HK-2 (cell line): ENCODE data around the gene SLC11A1.

ENCODE experiments used
- DNase-seq: peaks from one replicate; pipeline ENCODE4 v3.0.0-alpha.2; 2018; ENCODE audit not compliant: unreplicated experiment

SLC11A1 gene

DNA sequence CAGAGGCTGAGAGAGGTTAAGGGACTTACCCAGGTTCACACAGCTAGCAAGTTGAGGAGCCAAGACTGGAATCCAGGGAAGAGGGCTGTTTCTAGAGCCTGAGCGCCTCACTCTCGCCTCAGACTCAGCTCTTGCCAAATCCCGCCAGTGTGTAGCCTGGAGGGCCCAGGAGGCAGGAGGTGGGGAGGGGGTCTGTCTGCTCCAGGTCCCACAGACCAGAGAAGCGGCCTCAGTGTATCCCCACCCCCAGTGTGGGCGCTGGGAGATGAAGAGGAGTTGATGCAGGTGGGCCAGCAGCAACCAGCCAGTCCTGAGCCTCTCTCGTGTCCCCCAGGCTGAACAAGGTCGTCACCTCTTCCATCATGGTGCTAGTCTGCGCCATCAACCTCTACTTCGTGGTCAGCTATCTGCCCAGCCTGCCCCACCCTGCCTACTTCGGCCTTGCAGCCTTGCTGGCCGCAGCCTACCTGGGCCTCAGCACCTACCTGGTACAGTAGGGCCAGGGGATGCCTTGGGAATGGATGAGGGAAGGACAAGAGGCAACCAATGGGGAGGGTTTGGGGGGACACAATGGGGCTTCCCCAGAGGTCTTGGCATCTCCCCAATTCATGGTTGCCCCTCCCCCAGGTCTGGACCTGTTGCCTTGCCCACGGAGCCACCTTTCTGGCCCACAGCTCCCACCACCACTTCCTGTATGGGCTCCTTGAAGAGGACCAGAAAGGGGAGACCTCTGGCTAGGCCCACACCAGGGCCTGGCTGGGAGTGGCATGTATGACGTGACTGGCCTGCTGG lies 12.4 kb downstream of the SLC11A1 start:
- DNase-seq: no peak

DNA sequence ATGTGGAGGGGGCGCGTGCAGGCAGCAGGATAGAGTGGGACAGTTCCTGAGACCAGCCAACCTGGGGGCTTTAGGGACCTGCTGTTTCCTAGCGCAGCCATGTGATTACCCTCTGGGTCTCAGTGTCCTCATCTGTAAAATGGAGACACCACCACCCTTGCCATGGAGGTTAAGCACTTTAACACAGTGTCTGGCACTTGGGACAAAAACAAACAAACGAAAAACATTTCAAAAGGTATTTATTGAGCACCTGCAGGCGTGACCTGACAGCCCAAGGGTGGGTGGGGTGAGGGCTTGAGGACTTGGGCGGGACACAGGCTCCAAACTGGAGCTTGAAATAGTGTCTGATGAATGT lies 13.0 kb downstream of the SLC11A1 start:
- no peak for DNase-seq

DNA sequence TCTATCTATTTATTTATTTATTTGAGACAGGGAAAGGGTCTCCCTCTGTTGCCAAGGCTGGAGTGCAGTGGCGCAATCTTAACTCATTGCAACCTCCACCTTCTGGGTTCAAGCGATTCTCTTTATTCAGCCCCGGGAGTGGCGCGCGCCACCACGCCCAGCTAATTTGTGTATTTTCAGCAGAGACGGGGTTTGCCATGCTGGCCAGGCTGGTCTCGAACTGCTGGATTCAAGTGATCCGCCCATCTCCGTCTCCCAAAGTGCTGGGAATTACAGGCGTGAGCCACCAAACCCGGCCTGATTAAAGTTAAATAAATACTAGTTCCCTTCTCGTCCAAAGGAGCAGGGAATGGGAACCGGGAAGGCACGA lies 13.4 kb downstream of the SLC11A1 start:
- DNase-seq: no peak

DNA sequence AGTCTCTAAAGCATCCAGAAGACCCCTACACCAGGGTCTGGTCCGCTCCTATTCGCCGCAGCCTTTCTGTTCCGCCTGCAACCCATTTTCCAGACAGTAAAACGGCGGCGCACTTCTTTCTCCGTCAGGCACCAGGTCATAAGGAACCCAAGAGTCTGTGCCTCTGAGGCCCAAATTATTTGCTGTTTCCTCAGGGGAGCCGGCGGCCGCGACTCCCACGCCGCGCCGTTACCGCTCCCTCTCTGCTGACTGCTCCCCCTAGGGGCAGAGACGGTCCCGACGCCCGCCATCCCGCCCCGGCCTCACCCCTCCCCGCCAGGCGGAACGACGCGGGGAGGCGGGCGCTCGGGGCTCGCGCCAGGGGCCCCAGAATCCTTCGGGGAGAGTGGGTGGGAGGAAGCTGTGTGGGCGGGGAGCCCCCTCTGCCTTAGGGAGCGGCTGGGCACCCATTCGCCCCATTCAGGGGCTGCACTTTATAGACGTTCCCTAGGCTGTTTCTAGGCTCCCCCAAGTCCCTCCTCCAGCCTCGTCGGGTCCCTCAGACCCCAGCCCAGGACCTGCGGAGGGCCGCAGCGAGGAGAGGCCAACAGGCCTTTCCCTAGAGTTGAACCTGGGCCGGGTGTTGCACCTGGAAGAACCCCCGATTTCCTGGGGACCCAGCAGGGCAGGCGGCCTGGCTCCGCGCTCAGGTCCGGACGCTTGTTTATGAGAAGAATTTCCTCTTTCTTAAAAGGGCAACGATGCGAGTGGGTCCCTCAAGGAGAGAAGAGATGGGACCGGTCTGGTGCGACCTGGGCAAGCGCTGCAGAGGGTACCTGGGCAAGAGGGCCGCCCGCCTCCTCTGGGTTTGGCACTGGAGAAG lies 14.0 kb downstream of the SLC11A1 start:
- peak; percentile 91 for DNase-seq

DNA sequence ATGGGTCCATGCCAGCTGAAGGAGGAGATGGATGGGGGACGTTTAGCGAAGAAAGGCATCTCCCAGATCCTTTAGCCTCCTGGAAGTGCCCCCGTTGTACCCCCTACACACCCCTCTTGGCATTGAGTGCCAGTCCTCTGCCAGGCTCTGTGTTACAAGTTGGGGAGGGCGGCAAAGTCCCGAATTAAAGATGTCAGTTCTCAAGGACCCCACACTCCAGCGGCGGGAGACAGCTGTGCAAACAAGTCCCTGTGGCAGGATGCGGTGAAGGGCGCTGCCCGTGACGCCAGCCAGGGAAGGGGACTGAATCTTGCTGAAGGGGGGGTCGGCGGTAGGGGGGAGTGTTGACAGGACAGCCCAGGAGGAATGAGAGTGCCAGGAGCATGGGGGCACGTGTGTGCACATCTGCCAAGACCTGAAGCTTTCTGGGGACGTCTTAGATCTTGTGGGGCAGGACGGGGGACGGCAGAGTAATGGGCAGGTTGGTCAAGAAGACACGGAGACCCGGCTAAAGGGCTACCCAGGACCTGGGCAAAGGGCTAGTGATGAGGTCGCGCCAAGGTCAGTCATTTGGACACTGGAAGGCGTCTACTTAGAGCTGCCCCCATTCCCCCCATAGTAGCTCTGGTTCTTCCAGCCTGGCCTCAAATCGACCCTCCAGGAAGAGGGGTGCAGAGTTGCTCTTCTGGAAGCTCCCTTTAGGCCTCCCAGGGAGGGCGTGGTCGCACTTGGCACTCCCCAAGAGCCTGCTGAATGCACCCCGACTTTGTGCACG lies 14.8 kb downstream of the SLC11A1 start:
- peak; percentile 76 for DNase-seq

DNA sequence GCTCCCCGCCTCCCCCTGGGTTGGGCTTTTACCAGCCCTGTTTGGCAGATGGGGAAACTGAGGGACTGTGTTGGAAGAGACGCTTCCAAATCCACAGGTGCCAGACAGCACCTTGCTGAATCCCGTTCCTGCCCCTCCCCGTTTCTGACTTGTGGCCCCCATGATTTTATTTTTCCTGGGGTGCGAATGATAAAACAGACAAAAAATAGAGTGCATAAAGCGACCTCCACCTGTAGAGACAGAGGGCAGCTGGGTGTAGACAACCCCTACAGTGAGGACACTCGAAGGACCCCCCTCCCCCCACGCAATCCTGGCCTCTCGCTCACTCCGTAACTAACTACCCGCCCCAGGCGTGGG lies 15.4 kb downstream of the SLC11A1 start:
- DNase-seq: no peak

DNA sequence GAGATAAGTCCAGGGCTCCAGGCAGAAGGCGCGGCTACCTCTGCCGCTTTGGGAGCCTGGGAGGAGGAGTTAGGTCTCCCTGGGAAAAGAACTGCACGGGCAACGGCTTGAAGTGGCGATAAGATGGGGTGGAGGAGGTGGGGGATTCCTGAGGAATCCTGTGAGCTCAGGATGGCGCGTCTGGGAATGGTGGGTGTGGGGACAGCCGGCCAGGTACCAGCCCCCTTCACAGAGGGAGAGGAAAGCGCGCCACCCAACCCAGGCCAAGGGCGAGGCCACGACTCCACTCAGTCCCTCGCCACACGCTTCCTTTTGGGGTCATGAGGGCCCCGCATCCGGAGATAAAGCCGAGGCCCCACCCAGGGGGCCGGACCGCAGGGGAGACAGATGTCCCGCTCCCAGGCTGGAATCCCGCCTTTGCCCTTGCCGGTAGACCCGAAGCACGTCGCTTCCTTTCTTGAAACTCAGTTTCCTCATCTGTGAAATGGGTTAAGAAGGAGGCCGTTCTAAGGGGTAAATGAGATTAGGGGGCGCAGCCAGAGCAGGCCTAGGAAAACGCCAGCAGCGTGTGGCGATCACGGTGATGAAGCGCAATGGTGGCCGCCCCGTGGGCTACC lies 15.9 kb downstream of the SLC11A1 start:
- peak; percentile 93 for DNase-seq

DNA sequence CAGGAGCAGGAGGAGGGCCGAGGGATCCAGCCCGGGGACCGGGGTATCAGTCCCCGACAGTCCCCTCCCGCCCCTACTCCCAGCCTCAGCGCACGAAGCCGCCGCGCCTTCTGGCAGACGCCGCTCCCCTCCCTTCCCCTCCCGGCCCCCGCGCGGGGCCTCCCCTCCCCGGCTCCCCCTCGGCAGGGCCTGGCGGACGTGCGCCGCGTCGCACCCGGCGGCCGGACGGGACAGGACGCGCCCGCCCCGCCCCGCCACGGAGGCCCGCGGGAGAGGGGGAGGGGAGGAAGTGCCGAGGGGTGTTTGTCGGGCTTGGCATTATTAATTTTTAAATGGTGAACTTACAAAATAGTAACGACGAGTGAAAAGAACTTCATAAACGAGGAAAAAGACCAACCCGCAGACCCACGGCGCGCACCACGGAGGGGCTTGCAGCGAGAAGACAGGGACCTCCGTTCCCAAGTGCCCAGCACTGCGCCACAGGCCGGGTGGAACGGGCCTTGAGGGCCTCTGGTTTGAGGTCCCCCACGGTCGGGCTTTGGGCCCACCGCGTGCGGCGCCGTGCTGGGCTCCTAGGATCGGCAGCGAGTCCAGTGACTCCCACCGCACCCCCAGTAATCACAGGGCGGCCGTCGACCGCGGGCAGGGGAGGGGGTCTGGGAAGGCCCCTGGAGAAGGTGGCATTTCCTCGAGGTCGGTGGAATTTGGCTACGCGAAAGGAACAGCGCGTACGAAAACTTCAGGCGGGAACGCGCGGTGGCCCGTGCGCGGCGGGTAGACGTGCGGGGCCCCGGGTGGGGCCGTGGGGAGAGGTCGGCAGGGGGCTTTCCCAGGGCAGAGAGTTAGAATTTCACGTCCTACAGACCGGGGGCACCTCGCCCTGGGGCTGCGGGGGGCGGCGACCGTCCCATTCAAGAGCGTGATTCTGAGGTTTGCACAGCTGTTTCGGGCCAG lies 16.6 kb downstream of the SLC11A1 start:
- peak; percentile 81 for DNase-seq

DNA sequence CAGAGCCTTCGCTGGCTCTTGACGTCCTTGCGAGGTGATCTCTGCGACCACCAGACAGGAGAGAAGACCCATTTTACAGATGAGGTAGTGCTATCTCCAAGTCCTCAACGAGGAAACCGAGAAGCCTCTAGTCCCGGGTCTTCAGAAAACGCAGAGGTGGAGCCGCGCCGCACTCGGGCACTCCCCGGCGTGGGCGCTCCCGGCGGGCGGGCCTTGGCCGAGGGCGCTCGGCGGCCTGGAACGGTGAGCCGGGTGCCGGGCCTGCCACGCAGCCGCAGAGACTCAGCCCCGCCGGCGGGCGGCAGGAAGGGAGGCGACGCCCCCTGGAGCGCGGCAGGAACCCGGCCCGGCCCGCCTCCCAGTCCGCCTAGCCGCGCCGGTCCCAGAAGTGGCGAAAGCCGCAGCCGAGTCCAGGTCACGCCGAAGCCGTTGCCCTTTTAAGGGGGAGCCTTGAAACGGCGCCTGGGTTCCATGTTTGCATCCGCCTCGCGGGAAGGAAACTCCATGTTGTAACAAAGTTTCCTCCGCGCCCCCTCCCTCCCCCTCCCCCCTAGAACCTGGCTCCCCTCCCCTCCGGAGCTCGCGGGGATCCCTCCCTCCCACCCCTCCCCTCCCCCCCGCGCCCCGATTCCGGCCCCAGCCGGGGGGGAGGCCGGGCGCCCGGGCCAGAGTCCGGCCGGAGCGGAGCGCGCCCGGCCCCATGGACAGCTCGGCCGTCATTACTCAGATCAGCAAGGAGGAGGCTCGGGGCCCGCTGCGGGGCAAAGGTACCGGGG lies 17.5 kb downstream of the SLC11A1 start, which contains the start of gene CTDSP1:
Gene CTDSP1, plus strand, starts transcription at position 478 of the 776 bp plus-strand sequence. Its CDS starts 223 bp downstream, at position 701.
- DNase-seq: peak; percentile 96

DNA sequence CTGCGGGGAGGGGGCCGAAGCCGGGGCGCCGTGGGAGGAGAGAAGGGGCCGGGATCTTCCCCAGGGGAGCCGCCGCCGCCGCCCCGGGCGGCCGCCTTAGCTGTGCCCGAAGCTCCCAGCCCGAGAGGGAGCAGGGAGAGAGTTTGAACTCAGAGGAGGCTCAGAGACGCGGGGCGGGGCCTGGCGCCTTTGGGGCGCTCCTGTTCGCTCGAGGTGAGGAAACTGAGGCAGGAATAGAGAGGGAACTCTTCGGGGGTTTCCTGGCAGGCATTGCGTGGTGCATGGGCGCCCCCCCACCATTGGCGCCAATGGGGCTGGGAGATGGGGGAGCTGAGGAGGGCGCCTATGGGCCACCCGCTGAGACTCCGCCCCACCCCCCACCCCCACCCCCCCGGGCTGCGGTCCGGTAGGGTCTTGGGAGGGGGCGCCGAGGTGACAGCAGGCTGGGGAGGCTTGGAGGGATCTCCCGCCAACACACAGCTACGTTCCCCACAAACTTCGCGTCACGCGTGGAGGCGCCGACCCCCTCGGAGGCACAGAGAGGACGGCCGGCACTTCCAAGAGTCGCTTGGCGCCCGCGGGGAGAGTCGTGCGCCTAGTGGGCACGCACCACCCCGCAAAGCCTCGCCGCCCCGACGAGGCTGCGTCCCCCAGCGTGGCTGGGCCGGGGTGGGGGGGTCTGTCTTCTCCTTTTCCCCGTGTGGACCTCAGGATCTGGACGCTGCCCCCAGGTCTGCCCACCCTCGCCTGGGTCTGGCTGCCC lies 18.3 kb downstream of the SLC11A1 start:
- peak; percentile 38 for DNase-seq

DNA sequence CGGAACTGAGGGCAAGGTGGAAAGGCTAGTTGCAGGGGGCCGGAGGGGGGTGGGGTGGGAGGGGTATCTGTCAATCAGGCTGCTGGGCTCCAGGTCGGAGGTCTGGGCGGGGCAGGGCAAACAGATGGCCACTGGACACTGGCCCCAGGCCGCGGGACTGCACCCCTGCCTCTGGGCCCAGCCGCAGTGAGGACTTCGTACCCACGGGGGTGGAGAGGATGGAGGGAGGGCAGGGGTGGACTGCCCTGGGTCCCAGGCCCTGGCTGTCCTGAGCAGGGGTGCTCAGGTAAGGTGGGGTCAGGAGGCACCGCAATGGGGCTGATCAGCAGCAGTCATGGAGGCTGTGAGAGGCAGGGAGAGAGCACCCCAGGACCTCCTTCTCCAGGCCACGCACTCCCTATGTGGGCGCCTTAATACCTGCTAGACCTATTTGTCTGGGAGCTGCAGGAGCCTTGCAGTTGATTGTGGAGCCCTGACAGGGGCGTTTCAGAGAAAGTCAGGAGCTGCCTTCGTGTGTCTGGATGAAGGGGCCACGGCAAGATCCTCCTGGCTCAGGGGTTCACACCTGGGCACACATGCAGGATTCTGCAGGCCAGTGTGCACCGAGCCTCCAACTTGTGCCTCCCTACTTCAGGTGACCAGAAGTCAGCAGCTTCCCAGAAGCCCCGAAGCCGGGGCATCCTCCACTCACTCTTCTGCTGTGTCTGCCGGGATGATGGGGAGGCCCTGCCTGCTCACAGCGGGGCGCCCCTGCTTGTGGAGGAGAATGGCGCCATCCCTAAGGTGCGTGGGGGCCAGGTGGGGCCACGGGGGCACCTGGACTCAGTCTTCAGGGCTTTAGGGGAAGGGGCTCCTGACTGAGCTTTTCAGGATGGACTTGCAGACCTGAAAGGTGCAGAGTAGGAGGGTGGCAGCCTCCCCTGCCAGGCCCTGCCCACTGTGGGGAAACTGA lies 19.1 kb downstream of the SLC11A1 start:
- DNase-seq: no peak

DNA sequence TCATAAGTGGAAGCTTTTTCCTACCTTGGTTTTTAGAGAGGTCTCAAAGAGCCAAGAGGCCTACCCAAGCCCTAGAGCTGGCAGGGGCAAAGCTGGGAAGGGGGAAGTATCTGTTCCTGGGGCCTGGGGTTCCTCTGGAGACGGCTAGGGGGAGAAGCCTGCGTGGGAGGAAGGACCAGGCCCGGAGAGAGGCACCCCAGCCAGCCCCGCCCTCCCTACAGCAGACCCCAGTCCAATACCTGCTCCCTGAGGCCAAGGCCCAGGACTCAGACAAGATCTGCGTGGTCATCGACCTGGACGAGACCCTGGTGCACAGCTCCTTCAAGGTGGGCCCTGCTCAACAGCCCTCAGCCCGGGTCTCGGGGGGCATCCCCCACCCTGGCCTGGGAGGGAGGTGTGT lies 19.8 kb downstream of the SLC11A1 start:
- no peak for DNase-seq

DNA sequence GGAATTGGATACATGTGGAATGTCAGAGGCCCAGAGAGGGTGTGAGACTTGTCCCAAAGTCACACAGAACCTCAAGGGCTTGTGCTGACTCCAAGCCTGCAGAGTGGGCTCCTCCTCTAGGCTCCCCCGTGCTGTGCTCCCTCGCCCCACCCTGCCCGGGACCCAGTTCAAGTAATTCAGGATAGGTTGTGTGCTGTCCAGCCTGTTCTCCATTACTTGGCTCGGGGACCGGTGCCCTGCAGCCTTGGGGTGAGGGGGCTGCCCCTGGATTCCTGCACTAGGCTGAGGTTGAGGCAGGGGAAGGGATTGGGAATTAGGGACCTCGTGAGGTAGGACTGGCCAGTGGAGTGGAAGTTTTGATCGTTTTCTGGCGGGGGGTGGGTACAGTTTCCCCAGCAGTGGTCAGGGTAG lies 20.4 kb downstream of the SLC11A1 start:
- DNase-seq: no peak

DNA sequence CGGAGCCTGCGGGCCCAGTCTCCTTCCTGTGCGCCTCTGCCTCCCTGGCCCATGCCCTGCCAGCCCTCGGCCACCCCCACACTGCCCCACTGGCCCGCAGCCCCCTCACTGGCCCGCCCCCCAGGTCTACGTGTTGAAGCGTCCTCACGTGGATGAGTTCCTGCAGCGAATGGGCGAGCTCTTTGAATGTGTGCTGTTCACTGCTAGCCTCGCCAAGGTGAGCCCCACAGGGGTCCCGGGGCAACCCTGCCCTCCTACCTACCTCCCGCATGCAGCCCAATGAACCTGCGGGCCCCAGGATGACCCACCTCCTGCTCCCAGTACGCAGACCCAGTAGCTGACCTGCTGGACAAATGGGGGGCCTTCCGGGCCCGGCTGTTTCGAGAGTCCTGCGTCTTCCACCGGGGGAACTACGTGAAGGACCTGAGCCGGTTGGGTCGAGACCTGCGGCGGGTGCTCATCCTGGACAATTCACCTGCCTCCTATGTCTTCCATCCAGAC lies 20.9 kb downstream of the SLC11A1 start:
- no peak for DNase-seq

DNA sequence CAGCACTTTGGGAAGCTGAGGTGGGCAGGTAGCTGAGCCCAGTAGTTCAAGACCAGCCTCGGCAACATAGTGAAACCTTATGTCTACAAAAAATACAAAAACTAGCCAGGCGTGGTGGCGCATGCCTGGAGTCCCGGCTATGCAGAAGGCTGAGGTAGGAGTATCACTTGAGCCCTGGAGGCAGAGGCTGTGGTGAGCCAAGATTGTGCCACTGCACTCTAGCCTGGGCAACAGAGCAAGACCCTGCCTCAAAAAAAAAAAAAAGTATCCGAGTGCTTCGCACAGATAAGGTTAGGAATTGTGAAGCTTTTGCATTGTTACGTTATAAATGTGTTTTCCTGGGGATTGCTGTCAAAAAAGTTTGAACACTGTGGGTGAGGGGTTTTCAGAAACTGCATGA lies 21.7 kb downstream of the SLC11A1 start:
- no peak for DNase-seq

DNA sequence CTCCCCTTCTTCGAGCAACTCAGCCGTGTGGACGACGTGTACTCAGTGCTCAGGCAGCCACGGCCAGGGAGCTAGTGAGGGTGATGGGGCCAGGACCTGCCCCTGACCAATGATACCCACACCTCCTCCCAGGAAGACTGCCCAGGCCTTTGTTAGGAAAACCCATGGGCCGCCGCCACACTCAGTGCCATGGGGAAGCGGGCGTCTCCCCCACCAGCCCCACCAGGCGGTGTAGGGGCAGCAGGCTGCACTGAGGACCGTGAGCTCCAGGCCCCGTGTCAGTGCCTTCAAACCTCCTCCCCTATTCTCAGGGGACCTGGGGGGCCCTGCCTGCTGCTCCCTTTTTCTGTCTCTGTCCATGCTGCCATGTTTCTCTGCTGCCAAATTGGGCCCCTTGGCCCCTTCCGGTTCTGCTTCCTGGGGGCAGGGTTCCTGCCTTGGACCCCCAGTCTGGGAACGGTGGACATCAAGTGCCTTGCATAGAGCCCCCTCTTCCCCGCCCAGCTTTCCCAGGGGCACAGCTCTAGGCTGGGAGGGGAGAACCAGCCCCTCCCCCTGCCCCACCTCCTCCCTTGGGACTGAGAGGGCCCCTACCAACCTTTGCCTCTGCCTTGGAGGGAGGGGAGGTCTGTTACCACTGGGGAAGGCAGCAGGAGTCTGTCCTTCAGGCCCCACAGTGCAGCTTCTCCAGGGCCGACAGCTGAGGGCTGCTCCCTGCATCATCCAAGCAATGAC lies 22.4 kb downstream of the SLC11A1 start:
- DNase-seq: no peak

DNA sequence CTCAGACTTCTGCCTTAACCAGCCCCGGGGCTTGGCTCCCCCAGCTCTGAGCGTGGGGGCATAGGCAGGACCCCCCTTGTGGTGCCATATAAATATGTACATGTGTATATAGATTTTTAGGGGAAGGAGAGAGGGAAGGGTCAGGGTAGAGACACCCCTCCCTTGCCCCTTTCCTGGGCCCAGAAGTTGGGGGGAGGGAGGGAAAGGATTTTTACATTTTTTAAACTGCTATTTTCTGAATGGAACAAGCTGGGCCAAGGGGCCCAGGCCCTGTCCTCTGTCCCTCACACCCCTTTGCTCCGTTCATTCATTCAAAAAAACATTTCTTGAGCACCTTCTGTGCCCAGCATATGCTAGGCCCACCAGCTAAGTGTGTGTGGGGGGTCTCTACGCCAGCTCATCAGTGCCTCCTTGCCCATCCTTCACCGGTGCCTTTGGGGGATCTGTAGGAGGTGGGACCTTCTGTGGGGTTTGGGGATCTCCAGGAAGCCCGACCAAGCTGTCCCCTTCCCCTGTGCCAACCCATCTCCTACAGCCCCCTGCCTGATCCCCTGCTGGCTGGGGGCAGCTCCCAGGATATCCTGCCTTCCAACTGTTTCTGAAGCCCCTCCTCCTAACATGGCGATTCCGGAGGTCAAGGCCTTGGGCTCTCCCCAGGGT lies 23.1 kb downstream of the SLC11A1 start:
- no peak for DNase-seq
